Fibroblast of lung (primary cell): ENCODE measurements around the gene RIPK3.

Experiments
- CTCF ChIP-seq, 2 donors: IDR thresholded peaks in 1 of 2; conservative IDR thresholded peaks in 1 of 2; 1 replicate in 1 of 2; 2 replicates in 1 of 2; pipeline ENCODE4 v1.5.1; 2011 to 2012; ENCODE audit warnings: low read length in 2 of 2, control low read depth in 1 of 2, inconsistent platforms in 1 of 2, low read depth in 1 of 2, mild to moderate bottlenecking in 1 of 2
- EZH2 ChIP-seq: IDR thresholded peaks from 2 replicates; pipeline ENCODE4 v1.5.1; 2012; ENCODE audit warnings: low read length, control low read depth, mild to moderate bottlenecking; ENCODE audit errors: missing control alignments

DNA sequence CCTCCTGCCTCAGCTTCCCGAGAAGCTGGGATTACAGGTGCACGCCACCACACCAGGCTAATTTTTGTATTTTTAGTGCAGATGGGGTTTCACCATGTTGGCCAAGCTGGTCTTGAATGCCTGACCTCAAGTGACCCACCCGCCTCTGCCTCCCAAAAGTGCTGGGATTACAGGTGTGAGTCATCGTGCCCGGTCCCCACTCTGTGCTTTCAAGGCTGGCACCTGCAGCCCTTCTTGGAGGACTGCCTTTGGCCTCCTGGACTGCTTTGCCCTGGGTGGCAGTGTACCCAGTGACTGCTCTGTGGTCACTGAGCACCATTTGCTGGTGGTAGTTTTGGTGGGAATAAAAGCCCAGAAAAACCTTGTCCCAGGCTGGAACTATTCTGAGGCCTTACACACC, 52.8 kb downstream of the RIPK3 start:
- TF ChIP-seq CTCF (conservative IDR thresholded peaks at IDR 0.05 in 1 of 2, IDR thresholded peaks at IDR 0.05 in 1 of 2; ENCODE audit: low read depth in 1 of 2, low read length in 2 of 2) (no peak), EZH2 (no peak)
